ENCODE data around the gene HOXA2.

HOXA2 gene

DNA sequence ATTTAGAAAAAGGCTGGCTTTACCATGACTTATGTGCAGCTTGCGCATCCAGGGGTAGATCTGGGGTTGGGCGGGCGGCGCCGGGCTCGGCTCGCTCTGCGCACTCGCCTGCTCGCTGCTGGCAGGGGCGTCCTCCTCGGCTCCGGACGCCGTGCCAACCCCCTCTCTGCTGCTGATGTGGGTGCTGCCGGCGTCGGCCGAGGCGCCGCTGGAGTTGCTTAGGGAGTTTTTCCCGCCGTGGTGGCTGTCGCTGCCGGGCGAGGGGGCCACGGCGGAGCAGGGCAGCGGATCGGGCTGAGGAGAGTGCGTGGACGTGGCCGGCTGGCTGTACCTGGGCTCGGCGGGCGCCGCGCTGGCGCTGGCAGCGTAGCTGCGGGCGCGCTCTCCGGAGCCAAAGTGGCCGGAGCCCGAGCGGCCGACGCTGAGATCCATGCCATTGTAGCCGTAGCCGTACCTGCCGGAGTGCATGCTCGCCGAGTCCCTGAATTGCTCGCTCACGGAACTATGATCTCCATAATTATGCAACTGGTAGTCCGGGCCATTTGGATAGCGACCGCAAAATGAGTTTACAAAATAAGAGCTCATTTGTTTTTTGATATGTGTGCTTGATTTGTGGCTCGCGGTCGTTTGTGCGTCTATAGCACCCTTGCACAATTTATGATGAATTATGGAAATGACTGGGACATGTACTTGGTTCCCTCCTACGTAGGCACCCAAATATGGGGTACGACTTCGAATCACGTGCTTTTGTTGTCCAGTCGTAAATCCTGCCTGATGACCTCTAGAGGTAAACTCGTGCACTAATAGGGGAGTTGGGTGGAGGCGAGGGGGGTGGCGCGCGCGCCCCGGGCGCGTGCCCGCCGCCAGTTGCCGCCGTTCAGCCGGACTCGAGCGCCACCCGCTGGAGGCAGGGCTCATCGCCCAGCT lies 40.8 kb upstream of the HOXA2 start, which contains the start of gene HOXA5:
TSS of gene HOXA5 (minus strand) at position 659 of the 927 bp plus-strand sequence. CDS start at position 585, 74 bp downstream.
- H4K20me1 ChIP-seq (ENCODE audit: insufficient read depth, low read length) = no peaks in the 10 kb centered on the region
- peak within 1 kb of the TSS; percentile 88 for H3K4me3 ChIP-seq (ENCODE audit: low read length)
- no peaks in the 10 kb centered on the region; the same call in 1 of the 2 replicates for H3K27me3 ChIP-seq (ENCODE audit: low read depth, low read length)
- peak within 1 kb of the TSS; percentile 96 for H3K4me2 ChIP-seq (ENCODE audit: low read length)
- 0 out of 2 replicates have a peak, but pooled peaks cover 3% of the 10 kb centered on the region for H3K4me1 ChIP-seq (ENCODE audit: low read length)
- H2AFZ ChIP-seq (ENCODE audit: low read depth, low read length) = no peak within 1 kb of the TSS; the same call in 1 of the 2 replicates
- H3K36me3 ChIP-seq (replicated peaks; ENCODE audit: low read depth, low read length) = no peaks in the 10 kb centered on the region
- TF ChIP-seq CTCF (IDR thresholded peaks at IDR 0.05; ENCODE audit: low read depth, low read length) (peak; percentile 72), EZH2phosphoT487 (IDR thresholded peaks at IDR 0.05; ENCODE audit: low read depth) (no peak)
- no peaks in the 10 kb centered on the region for H3K9me3 ChIP-seq (ENCODE audit: insufficient read depth, low read length)
- no peak within 1 kb of the TSS for H3K27ac ChIP-seq (ENCODE audit: low read length)
- H3K79me2 ChIP-seq (ENCODE audit: low read length) = no peaks in the 10 kb centered on the region; the same call in 1 of the 2 replicates
- H3K9ac ChIP-seq (ENCODE audit: low read length) = peak within 1 kb of the TSS; percentile 57

DNA sequence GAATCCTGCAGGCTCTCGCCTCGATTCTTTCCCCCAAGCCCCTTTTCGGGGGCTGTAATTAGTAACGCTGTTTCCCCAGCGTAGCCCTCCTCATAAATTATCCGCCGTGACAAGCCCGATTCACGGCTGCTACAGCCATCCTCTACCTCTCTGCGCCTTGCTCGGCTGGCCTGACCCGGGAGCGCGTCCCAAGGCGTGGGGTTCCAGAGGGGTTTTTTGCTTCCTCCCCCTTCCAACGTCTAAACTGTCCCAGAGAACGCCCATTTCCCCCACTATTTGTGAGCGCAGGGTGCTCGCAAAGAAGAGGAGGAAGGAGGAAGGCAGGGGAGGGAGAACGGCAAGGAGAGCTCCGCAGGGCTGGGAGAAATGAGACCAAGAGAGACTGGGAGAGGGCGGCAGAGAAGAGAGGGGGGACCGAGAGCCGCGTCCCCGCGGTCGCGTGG lies 40.1 kb upstream of the HOXA2 start:
- Histone ChIP-seq H3K4me2 (ENCODE audit: low read length) (peak overlapping the region; percentile 96), H2AFZ (ENCODE audit: low read depth, low read length) (no peak overlapping the region; the same call in 1 of the 2 replicates), H3K79me2 (ENCODE audit: low read length) (no peaks in the 10 kb centered on the region), H3K27me3 (ENCODE audit: low read depth, low read length) (peaks cover 5% of the 10 kb centered on the region), H3K9ac (ENCODE audit: low read length) (peak overlapping the region; percentile 57), H3K27ac (ENCODE audit: low read length) (no peak overlapping the region), H3K4me1 (ENCODE audit: low read length) (0 out of 2 replicates have a peak, but pooled peaks cover 3% of the 10 kb centered on the region), H4K20me1 (ENCODE audit: insufficient read depth, low read length) (no peaks in the 10 kb centered on the region), H3K9me3 (ENCODE audit: insufficient read depth, low read length) (no peaks in the 10 kb centered on the region), H3K4me3 (ENCODE audit: low read length) (peak overlapping the region; percentile 88), H3K36me3 (replicated peaks; ENCODE audit: low read depth, low read length) (no peaks in the 10 kb centered on the region)
- TF ChIP-seq CTCF (IDR thresholded peaks at IDR 0.05; ENCODE audit: low read depth, low read length) (no peak), EZH2phosphoT487 (IDR thresholded peaks at IDR 0.05; ENCODE audit: low read depth) (no peak)

DNA sequence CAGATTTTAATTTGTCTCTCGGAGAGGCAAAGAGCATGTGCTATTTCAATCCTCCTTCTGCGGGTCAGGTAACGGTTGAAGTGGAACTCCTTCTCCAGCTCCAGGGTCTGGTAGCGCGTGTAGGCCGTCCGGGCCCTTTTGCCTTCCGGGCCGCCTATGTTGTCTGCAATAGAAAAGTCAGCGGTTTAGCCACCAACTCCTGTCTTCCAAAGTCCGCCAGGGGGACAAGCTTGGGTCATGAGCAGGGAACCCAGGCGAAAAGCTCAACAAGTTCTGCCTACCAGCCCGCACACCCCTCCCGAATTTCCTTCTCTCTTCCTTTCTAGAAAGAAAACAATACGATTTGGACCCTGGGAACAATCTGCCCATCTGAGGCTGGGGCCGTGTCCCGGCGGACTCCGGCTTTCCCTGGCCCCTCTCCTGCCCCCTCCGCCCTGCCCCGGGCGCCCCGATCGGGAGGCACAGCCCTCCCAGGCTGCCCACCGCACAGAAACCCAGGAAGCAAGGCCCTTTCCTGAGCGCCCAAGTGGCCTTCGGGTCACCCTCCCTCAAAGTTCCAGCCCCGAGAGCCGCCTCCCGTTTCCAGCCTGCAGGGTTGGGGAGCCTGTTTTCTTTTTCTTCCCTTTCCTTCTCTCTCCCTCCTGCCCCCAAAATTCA lies 39.6 kb upstream of the HOXA2 start:
- TF ChIP-seq CTCF (IDR thresholded peaks at IDR 0.05; ENCODE audit: low read depth, low read length) (no peak), EZH2phosphoT487 (IDR thresholded peaks at IDR 0.05; ENCODE audit: low read depth) (no peak)
- Histone ChIP-seq H3K79me2 (ENCODE audit: low read length) (no peaks in the 10 kb centered on the region), H3K9ac (ENCODE audit: low read length) (peak overlapping the region; percentile 57), H3K36me3 (replicated peaks; ENCODE audit: low read depth, low read length) (no peaks in the 10 kb centered on the region), H3K4me1 (ENCODE audit: low read length) (0 out of 2 replicates have a peak, but pooled peaks cover 3% of the 10 kb centered on the region), H3K9me3 (ENCODE audit: insufficient read depth, low read length) (no peaks in the 10 kb centered on the region), H3K4me2 (ENCODE audit: low read length) (peak overlapping the region; percentile 96), H2AFZ (ENCODE audit: low read depth, low read length) (no peak overlapping the region), H4K20me1 (ENCODE audit: insufficient read depth, low read length) (no peaks in the 10 kb centered on the region), H3K4me3 (ENCODE audit: low read length) (peak overlapping the region; percentile 88), H3K27me3 (ENCODE audit: low read depth, low read length) (peaks cover 6% of the 10 kb centered on the region), H3K27ac (ENCODE audit: low read length) (no peak overlapping the region)

All from OCI-LY3 (cell line).